SK-N-SH treated with all-trans-retinoic acid at 6 μM for 48 hours (cell line): ENCODE results near the gene KIF14.
"Not testable (repeated sequence)": the region's sequence is repeated elsewhere in the genome, so short reads cannot be mapped to it uniquely, and the experiment has no call there.

ENCODE experiments used
- ATAC-seq: fragments of 200-7000 bp; cut with Tn5 transposase; 3 replicates; pipeline ENCODE4 v1.9.1; 2020; ENCODE audit warnings: mild to moderate bottlenecking, moderate library complexity
- ARNTL ChIP-seq: fragments of 450-650 bp; formaldehyde crosslinking; IDR thresholded peaks from 2 replicates; pipeline ENCODE4 v1.5.0; 2020; ENCODE audit warnings: low read depth, mild to moderate bottlenecking, moderate library complexity, borderline replicate concordance
- BACH2 ChIP-seq: fragments of 250-450 bp; sonication (Bioruptor Pico); IDR thresholded peaks from 2 replicates; pipeline ENCODE4 v1.9.0; 2021; ENCODE audit warnings: mild to moderate bottlenecking, borderline replicate concordance
- CSDC2 ChIP-seq: fragments of 250-450 bp; sonication (Bioruptor Pico); IDR thresholded peaks from 2 replicates; pipeline ENCODE4 v1.5.0; 2020; ENCODE audit warnings: mild to moderate bottlenecking, moderate library complexity
- GLIS3 ChIP-seq: fragments of 250-450 bp; sonication (Bioruptor Pico); IDR thresholded peaks from 2 replicates; pipeline ENCODE4 v1.5.0; 2020; ENCODE audit warnings: mild to moderate bottlenecking, moderate library complexity
- OSR1 ChIP-seq: fragments of 250-450 bp; sonication (Bioruptor Pico); IDR thresholded peaks from 2 replicates; pipeline ENCODE4 v1.8.0; 2022; ENCODE audit warnings: moderate library complexity, mild to moderate bottlenecking, inconsistent platforms
- PPARA ChIP-seq: fragments of 250-450 bp; sonication (Bioruptor Pico); IDR thresholded peaks from 2 replicates; pipeline ENCODE4 v1.5.0; 2020; ENCODE audit warnings: mild to moderate bottlenecking, borderline replicate concordance
- RARB ChIP-seq: fragments of 250-450 bp; sonication (Bioruptor Pico); IDR thresholded peaks from 2 replicates; pipeline ENCODE4 v1.8.0; 2021; ENCODE audit warnings: mild to moderate bottlenecking, moderate library complexity
- SNAI2 ChIP-seq: fragments of 250-450 bp; sonication (Bioruptor Pico); IDR thresholded peaks from 2 replicates; pipeline ENCODE4 v1.5.0; 2020; ENCODE audit warnings: mild to moderate bottlenecking, moderate library complexity
- TOX ChIP-seq: fragments of 250-450 bp; sonication (Bioruptor Pico); IDR thresholded peaks from 2 replicates; pipeline ENCODE4 v1.8.0; 2021; ENCODE audit warnings: mild to moderate bottlenecking, moderate library complexity, borderline replicate concordance
- ZC3H10 ChIP-seq: fragments of 250-450 bp; sonication (Bioruptor Pico); IDR thresholded peaks from 2 replicates; pipeline ENCODE4 v1.5.1; 2021; ENCODE audit warnings: mild to moderate bottlenecking, moderate library complexity
- ZFP3 ChIP-seq: fragments of 250-450 bp; sonication (Bioruptor Pico); IDR thresholded peaks from 2 replicates; pipeline ENCODE4 v1.5.0; 2020; ENCODE audit warnings: mild to moderate bottlenecking, moderate library complexity
- ZFP30 ChIP-seq: fragments of 450-650 bp; formaldehyde crosslinking; IDR thresholded peaks from 2 replicates; pipeline ENCODE4 v1.5.0; 2022; ENCODE audit warnings: mild to moderate bottlenecking, moderate library complexity
- ZNF565 ChIP-seq: fragments of 450-650 bp; formaldehyde crosslinking; conservative IDR thresholded peaks from 2 replicates; pipeline ENCODE4 v1.5.0; 2020; ENCODE audit warnings: low read depth, mild to moderate bottlenecking, moderate library complexity
- ZNF70 ChIP-seq: fragments of 450-650 bp; formaldehyde crosslinking; IDR thresholded peaks from 2 replicates; pipeline ENCODE4 v1.5.0; 2020; ENCODE audit warnings: mild to moderate bottlenecking, moderate library complexity
- ZNF8 ChIP-seq: fragments of 450-650 bp; formaldehyde crosslinking; IDR thresholded peaks from 2 replicates; pipeline ENCODE4 v1.5.0; 2020; ENCODE audit warnings: mild to moderate bottlenecking, moderate library complexity
- TF ChIP-seq, protein P1 (sequence below): fragments of 250-450 bp; sonication (Bioruptor Pico); IDR thresholded peaks from 2 replicates; pipeline ENCODE4 v1.8.0; 2020; ENCODE audit warnings: mild to moderate bottlenecking, moderate library complexity, borderline replicate concordance
- TF ChIP-seq, protein P2 (sequence below): fragments of 250-450 bp; sonication (Bioruptor Pico); IDR thresholded peaks from 2 replicates; pipeline ENCODE4 v1.5.0; 2020; ENCODE audit warnings: mild to moderate bottlenecking, moderate library complexity
- TF ChIP-seq, protein P3 (sequence below): fragments of 250-450 bp; sonication (Bioruptor Pico); IDR thresholded peaks from 2 replicates; pipeline ENCODE4 v1.8.0; 2021; ENCODE audit warnings: low read depth, mild to moderate bottlenecking, moderate library complexity, borderline replicate concordance
- TF ChIP-seq, protein P4 (sequence below): fragments of 250-450 bp; sonication (Bioruptor Pico); IDR thresholded peaks from 2 replicates; pipeline ENCODE4 v1.5.1; 2020; ENCODE audit warnings: low read depth, mild to moderate bottlenecking, moderate library complexity
- TF ChIP-seq, protein P5 (sequence below): fragments of 250-450 bp; sonication (Bioruptor Pico); IDR thresholded peaks from 2 replicates; pipeline ENCODE4 v1.5.1; 2021; ENCODE audit warnings: mild to moderate bottlenecking, moderate library complexity

KIF14 gene

DNA sequence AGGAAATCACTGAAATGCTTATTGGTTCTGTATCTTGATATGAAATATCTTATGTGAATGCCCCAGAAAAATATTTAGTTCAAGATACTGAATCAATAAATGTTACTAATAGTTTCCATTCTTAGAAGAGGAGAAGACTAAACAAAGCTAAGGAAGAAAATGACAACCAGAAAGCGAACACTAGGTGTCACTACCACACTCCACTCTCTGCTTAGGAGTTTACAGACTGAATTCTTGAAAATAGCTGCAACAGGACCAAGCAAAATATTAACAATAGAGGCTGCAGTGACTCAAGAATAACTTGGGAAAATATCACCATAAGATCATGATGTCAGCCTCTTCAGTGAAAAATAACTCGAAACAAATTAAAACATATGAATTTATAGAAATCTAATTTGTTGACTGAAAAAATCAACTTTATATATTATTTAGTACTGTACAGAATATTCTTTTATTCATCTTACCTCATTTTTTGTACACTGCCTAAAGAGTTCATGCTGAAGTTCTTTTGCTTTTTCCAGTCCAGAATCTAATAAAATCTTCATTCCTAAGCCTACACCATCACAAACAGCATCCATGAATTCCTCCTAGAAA is 61.6 kb downstream of the KIF14 start:
- ATAC-seq: peak; percentile 94
- TF ChIP-seq ZNF70 (CRISPR knock-in tag) (no peak), ZFP3 (CRISPR knock-in tag) (no peak), ZC3H10 (CRISPR knock-in tag) (no peak), RARB (no peak), PPARA (CRISPR knock-in tag) (no peak), ZNF565 (CRISPR knock-in tag) (no peak), ARNTL (no peak), TOX (CRISPR knock-in tag) (no peak), ZFP30 (CRISPR knock-in tag) (no peak), BACH2 (no peak), OSR1 (CRISPR knock-in tag) (no peak), ZNF8 (no peak)
- TF ChIP-seq, protein P1, sequence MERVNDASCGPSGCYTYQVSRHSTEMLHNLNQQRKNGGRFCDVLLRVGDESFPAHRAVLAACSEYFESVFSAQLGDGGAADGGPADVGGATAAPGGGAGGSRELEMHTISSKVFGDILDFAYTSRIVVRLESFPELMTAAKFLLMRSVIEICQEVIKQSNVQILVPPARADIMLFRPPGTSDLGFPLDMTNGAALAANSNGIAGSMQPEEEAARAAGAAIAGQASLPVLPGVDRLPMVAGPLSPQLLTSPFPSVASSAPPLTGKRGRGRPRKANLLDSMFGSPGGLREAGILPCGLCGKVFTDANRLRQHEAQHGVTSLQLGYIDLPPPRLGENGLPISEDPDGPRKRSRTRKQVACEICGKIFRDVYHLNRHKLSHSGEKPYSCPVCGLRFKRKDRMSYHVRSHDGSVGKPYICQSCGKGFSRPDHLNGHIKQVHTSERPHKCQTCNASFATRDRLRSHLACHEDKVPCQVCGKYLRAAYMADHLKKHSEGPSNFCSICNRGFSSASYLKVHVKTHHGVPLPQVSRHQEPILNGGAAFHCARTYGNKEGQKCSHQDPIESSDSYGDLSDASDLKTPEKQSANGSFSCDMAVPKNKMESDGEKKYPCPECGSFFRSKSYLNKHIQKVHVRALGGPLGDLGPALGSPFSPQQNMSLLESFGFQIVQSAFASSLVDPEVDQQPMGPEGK (CRISPR knock-in tag): no peak
- TF ChIP-seq, protein P2, sequence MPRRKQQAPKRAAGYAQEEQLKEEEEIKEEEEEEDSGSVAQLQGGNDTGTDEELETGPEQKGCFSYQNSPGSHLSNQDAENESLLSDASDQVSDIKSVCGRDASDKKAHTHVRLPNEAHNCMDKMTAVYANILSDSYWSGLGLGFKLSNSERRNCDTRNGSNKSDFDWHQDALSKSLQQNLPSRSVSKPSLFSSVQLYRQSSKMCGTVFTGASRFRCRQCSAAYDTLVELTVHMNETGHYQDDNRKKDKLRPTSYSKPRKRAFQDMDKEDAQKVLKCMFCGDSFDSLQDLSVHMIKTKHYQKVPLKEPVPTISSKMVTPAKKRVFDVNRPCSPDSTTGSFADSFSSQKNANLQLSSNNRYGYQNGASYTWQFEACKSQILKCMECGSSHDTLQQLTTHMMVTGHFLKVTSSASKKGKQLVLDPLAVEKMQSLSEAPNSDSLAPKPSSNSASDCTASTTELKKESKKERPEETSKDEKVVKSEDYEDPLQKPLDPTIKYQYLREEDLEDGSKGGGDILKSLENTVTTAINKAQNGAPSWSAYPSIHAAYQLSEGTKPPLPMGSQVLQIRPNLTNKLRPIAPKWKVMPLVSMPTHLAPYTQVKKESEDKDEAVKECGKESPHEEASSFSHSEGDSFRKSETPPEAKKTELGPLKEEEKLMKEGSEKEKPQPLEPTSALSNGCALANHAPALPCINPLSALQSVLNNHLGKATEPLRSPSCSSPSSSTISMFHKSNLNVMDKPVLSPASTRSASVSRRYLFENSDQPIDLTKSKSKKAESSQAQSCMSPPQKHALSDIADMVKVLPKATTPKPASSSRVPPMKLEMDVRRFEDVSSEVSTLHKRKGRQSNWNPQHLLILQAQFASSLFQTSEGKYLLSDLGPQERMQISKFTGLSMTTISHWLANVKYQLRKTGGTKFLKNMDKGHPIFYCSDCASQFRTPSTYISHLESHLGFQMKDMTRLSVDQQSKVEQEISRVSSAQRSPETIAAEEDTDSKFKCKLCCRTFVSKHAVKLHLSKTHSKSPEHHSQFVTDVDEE (CRISPR knock-in tag): no peak
- TF ChIP-seq, protein P3, sequence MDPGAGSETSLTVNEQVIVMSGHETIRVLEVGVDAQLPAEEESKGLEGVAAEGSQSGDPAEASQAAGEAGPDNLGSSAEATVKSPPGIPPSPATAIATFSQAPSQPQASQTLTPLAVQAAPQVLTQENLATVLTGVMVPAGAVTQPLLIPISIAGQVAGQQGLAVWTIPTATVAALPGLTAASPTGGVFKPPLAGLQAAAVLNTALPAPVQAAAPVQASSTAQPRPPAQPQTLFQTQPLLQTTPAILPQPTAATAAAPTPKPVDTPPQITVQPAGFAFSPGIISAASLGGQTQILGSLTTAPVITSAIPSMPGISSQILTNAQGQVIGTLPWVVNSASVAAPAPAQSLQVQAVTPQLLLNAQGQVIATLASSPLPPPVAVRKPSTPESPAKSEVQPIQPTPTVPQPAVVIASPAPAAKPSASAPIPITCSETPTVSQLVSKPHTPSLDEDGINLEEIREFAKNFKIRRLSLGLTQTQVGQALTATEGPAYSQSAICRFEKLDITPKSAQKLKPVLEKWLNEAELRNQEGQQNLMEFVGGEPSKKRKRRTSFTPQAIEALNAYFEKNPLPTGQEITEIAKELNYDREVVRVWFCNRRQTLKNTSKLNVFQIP: no peak

DNA sequence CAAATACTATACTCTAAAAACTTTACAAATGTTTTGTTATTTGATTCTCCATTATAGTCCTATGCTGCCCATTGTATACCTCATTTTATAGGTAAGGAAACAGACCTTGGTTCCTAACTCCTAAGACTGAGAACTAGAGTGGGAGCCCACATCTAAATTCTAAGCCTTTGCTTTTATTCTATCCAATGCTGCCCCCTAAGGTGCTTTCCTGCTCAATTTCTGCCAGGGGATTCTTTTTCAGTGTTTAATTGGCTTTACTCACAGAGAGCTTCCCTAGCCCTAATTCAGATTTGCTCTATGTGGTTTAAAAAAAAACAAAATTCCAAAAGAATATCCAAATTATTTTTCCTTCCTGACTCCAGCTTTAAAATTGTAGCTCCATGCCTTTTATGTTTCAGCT is 64.5 kb downstream of the KIF14 start:
- peak; percentile 36; the same call in 1 of the 3 replicates for ATAC-seq
- no peak for TF ChIP-seq ZFP3 (CRISPR knock-in tag)
- TF ChIP-seq, protein P4, sequence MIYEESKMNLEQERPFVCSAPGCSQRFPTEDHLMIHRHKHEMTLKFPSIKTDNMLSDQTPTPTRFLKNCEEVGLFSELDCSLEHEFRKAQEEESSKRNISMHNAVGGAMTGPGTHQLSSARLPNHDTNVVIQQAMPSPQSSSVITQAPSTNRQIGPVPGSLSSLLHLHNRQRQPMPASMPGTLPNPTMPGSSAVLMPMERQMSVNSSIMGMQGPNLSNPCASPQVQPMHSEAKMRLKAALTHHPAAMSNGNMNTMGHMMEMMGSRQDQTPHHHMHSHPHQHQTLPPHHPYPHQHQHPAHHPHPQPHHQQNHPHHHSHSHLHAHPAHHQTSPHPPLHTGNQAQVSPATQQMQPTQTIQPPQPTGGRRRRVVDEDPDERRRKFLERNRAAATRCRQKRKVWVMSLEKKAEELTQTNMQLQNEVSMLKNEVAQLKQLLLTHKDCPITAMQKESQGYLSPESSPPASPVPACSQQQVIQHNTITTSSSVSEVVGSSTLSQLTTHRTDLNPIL (CRISPR knock-in tag): no peak
- no peak for TF ChIP-seq PPARA (CRISPR knock-in tag)
- TF ChIP-seq, protein P3: no peak
- no peak for TF ChIP-seq ZFP30 (CRISPR knock-in tag)
- TF ChIP-seq SNAI2 (CRISPR knock-in tag): no peak
- TF ChIP-seq RARB: no peak
- no peak for TF ChIP-seq CSDC2 (CRISPR knock-in tag)
- no peak for TF ChIP-seq ZNF8
- TF ChIP-seq, protein P5, sequence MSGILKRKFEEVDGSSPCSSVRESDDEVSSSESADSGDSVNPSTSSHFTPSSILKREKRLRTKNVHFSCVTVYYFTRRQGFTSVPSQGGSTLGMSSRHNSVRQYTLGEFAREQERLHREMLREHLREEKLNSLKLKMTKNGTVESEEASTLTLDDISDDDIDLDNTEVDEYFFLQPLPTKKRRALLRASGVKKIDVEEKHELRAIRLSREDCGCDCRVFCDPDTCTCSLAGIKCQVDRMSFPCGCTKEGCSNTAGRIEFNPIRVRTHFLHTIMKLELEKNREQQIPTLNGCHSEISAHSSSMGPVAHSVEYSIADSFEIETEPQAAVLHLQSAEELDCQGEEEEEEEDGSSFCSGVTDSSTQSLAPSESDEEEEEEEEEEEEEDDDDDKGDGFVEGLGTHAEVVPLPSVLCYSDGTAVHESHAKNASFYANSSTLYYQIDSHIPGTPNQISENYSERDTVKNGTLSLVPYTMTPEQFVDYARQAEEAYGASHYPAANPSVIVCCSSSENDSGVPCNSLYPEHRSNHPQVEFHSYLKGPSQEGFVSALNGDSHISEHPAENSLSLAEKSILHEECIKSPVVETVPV (CRISPR knock-in tag): no peak
- TF ChIP-seq ZNF70 (CRISPR knock-in tag): no peak
- no peak for TF ChIP-seq GLIS3 (CRISPR knock-in tag)
- TF ChIP-seq, protein P1 (CRISPR knock-in tag): no peak
- TF ChIP-seq OSR1 (CRISPR knock-in tag): no peak
- no peak for TF ChIP-seq TOX (CRISPR knock-in tag)

DNA sequence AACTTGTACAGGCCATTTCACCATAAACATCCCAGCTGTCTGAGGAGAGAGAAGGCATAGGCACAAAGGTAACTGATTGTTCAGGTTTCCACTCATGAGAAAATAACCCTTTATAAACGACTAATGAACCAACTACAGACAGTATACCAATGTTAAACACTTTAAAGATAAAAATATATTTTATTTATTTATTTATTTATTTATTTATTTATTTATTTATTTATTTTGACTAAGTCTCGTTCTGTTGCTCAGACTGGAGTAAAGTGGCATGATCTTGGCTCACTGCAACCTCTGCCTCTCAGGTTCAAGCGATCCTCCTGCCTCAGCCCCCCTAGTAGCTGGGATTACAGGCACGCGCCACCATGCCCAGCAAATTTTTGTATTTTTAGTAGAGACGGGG is 67.8 kb downstream of the KIF14 start:
- not testable (repeated sequence) for ATAC-seq
